HG03571 (cell line): ENCODE results near the gene SMCP.

ENCODE experiments used
- ATAC-seq: cut with Tn5 transposase; IDR thresholded peaks from one replicate; pipeline ENCODE4 v1.9.1; 2021; ENCODE audit not compliant: unreplicated experiment

Gene SMCP

GRCh38 chr1:152878042-152878441 is at the start of gene SMCP:
SMCP (plus strand) TSS chr1:152878322; CDS start chr1:152884423, 6,101 bp downstream.
- ATAC-seq: no peak

- ATAC-seq: no peak
Measured at GRCh38 chr1:152836870-152837269, 41.3 kb upstream of the SMCP start.

- ATAC-seq: no peak
Measured at GRCh38 chr1:152842556-152842955, 35.6 kb upstream of the SMCP start, which contains the start of gene LCE6A. LCE6A (plus strand) TSS chr1:152842856; CDS start chr1:152843521, 665 bp downstream.

GRCh38 chr1:152855661-152856060 is 22.5 kb upstream of the SMCP start:
- ATAC-seq: no peak

- no peak for ATAC-seq
Measured at GRCh38 chr1:152858062-152858461, 20.1 kb upstream of the SMCP start.

GRCh38 chr1:152859696-152860095 is 18.4 kb upstream of the SMCP start, which contains the start of gene LCE7A:
LCE7A (plus strand) TSS chr1:152859996; CDS start chr1:152860698, 702 bp downstream.
- ATAC-seq: no peak

GRCh38 chr1:152860129-152860528 is 18.0 kb upstream of the SMCP start:
- ATAC-seq: no peak

- no peak for ATAC-seq
Measured at GRCh38 chr1:152861374-152861773, 16.7 kb upstream of the SMCP start.

- no peak for ATAC-seq
Measured at GRCh38 chr1:152864443-152864842, 13.7 kb upstream of the SMCP start.

- no peak for ATAC-seq
Measured at GRCh38 chr1:152866321-152866720, 11.8 kb upstream of the SMCP start.

- no peak for ATAC-seq
Measured at GRCh38 chr1:152869808-152870419, 8.2 kb upstream of the SMCP start.

GRCh38 chr1:152870831-152871730 is 7.0 kb upstream of the SMCP start:
- no peak for ATAC-seq

GRCh38 chr1:152871731-152872126 is 6.4 kb upstream of the SMCP start:
- no peak for ATAC-seq

GRCh38 chr1:152873495-152873894 is 4.6 kb upstream of the SMCP start:
- no peak for ATAC-seq

- ATAC-seq: no peak
Measured at GRCh38 chr1:152876827-152877226, 1.3 kb upstream of the SMCP start.

GRCh38 chr1:152879559-152880198 is 1.6 kb downstream of the SMCP start:
- no peak for ATAC-seq

- ATAC-seq: no peak
Measured at GRCh38 chr1:152880316-152880715, 2.2 kb downstream of the SMCP start.

- peak; percentile 71 for ATAC-seq
Measured at GRCh38 chr1:152880907-152881306, 2.8 kb downstream of the SMCP start.

GRCh38 chr1:152884085-152884484 is 6.0 kb downstream of the SMCP start:
- ATAC-seq: no peak

GRCh38 chr1:152884506-152884905 is 6.4 kb downstream of the SMCP start:
- ATAC-seq: no peak

- ATAC-seq: no peak
Measured at GRCh38 chr1:152884966-152885624, 7.0 kb downstream of the SMCP start.
